GM21423 (cell line): Measurements from ENCODE around the gene C1QTNF12.

Experiments used
- ATAC-seq: cut with Tn5 transposase; IDR thresholded peaks from one replicate; pipeline ENCODE4 v1.9.1; 2021; ENCODE audit warnings: mild to moderate bottlenecking, moderate library complexity; ENCODE audit not compliant: unreplicated experiment

C1QTNF12 gene

DNA sequence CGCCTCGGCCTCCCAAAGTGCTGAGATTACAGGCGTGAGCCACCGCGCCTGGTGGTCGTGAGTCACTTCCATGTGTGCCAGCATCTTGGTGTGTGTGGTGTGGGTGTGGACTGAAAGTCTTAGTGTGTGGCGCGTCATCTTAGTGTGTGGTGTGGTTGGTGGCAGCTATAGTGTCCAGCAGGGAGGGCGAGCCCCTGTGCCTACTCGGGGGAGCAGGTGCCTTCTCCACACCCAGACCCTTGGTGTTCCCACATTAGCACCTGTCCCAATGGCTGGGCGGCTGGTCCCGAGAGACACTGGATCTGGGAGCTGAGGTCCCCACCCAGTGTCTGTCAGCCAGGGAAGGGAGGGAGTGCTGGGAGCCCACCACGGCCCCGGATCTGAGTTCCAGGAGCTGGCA, 36.5 kb upstream of the C1QTNF12 start:
- ATAC-seq: no peak

DNA sequence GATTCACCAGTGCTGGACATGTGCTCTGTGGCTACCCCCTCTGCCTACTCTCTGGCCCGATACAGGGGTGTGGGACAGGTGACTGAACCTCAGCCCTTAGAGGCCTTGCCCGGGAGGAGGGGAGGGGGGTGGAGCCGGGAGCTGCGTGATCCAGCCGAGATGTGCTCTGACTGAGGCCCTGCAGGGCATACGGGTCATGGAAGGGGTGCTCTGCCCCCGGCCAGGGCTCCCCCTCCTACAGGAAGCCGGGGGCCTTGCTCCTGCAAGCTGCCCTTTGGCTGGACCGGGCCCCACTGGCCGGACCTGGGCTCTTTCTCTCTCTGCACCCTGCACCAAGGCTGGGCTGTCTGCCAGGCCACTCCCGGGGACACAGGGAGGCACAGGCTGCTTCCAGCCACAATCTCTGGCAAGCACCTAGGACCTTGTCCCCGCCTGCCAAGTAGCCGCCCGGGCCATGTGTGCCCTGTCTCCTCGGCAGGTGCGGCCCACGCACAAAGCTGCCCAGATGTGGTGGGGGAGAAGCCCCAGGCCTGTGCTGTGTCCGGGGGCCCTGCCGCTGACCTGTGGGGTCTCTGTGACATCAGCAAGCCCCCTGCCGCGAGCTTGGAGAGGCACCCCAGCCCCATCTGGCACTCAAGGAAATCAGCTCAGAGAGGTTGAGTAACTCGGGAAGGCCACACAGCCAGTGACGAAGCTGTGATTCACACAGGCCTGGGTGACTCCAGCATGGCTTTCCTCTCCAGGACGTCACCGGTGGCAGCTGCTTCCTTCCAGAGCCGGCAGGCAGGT, 35.2 kb upstream of the C1QTNF12 start:
- no peak for ATAC-seq

DNA sequence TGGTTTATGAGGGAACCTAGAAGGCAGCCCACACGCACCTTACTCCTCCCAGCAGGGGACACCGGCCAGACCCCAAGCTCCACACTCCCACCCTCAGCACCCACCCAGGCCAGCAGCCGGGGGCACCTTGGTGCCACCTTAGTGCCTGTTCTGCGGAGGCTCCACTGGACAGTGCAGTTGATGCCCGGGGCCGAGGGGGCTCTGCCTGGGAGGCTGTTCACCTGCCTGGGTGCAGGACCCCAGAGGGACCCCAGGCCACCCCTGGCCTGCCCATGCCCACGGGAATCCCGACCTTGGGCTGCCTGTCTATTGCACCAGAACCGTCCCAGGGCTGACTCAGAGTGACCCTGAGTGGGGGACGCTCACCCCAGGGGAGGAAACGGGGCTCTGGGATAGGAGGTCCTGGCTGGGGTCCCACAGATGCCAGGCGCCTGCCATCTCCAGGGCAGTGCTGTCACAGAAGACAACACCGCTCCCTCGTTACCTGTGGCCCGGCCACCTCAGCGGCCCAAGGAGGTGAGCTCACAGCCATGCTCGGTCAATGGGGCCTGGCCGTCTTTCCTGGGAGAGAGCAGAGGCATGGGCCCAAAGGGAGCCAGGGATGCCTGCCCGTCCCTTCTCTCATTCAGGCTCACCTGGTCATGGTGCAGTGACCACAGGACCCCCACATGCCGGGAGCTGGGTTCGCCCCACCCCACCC, 34.4 kb upstream of the C1QTNF12 start:
- ATAC-seq: no peak

DNA sequence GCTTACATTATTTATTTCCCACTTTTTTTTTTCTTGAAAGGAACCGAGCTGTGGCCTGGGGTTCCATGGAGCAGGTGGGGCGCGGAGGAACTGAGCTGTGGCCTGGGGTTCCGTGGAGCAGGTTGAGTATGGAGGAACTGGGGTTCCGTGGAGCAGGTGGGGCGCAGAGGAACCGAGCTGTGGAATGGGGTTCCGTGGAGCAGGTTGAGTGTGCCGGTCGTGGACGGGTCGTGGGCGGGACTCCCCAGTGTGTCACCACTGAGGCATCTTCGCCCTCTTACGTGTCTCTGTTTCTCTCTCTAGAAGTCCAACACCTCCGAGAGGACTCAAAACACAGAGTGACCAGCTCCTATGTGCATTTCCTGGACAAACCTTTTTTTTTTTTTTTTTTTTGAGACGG, 32.5 kb upstream of the C1QTNF12 start:
- no peak for ATAC-seq

DNA sequence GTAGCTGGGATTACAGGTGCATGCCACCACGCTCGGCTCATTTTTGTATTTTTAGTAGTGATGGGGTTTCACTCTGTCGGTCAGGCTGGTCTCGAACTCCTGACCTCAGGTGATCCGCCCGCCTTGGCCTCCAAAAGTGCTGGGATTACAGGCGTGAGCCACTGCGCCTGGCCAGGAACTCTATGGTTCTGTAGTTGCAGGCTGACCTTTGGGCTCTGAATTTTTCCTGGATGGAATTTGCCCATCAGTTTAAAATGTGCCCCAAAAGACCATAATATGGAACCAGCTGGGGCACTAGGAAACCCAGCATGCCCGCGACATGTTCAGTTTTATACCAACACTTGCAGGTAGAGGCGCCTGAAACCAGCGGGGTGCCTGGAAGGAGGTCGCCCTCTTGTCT, 32.1 kb upstream of the C1QTNF12 start:
- no peak for ATAC-seq

DNA sequence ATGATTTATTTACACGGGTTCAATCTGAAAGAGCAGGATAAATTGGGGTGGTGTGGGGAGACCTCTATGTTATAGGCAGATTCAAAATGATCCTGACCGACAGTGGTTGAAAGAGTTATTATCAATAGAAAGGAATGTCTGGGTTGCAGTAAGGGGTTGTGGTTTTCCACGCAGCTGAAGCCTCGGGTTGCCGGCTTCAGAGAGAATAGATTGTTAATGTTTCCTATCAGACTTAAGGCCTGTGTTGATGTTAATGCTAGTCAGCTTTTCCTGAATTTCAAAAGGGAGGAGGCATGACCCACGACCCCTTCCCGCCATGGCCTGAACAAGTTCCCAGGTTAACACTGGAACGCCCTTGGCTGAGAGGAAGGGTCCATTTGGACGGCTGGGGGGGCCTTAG, 29.3 kb upstream of the C1QTNF12 start:
- ATAC-seq: no peak

DNA sequence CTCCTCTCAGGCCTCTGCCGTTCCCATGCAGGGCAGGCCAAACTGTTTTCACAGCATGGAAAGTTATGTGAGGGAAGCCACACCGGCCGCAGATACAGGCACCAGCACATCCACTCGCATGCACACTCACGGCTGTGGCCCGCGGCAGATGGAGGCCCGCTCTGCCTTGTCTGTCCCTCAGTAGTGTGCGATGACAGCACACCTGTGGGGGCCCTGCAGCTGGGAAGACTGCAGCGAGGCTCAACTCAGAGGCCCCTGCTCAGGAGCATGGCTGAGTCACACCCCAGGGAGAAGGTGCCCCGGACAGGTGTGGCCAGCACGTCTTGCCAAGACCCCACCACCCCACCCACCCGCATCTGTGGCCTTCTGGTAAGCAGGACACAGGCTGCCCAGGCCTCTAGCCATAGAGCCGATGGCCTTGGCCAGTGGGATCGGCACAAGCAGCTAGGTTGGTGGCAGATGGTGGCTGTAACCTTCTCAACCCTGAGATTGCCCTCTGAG, 28.5 kb upstream of the C1QTNF12 start:
- no peak for ATAC-seq

DNA sequence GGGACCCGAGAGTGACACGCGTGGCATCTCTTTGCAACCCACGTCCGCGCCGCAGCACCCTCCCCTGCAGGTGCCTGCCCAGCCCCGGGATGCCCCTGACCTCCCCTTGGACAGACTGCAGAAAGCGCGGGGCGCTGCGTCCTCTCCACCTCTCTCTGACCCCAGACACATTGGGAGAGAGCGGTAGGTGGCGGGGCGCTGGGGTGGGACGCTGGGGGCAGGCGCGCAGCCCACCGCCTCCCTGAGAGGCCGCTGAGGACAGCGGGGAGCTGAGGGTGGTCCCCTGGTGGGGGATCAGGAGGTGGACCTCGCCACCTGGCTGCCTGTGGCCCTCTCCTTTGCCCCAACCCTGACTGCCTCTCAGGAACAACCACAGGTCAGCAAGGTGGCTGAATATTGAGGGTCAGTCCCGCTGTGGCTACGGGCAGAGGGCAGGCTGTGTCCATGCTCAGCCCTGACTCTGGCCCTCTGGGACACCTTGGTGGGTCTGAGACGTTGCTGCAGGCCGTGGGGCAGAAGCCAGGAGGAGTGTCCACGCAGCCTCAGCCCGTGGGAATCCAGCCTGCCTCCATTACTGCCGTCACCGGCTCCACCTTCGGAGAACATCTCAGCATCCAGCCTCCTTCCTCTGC, 27.9 kb upstream of the C1QTNF12 start:
- ATAC-seq: peak; percentile 14

DNA sequence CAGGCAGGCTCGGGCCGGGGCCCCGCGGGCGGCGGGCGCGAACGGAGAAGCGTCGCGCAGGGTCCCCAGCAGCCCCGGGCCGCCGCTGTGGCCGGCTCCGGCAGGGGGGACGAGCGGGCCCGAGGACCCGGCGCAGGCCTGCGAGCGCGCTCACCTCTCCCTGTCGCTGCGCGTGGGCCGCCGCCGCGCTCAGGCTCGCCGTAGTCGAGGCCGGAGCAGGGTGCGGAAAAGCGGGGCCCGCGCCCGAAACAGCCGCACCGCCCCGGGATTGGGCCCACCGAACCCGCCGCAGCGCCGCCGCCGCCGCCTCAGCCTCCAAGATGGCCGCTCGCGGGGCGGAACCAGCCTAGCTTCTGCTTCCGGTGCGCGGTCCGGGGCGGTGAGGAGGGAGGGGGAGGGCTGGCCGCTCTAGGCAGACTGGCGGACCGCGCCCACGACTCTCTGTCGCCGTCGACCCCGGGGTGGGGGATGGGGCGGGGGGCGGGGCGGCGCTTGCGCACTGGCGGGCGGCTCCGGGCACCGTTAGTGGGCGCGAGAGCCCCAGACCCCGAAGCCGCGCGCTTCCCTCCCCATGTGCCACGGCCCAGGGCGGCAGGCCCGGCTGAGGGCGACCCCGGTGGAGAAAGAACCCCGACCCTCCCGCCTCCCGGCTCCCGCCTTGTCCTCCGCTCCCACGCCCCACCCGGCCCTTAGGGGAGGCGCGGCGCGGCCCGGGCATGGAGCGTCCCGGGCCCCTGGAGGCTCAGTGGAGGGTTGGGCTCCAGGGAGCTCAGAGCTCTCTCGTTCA, 27.2 kb upstream of the C1QTNF12 start, which contains the start of gene UBE2J2:
UBE2J2 (minus strand) TSS at position 343 of the 787 bp plus-strand sequence. CDS start 5,862 bp downstream, outside the sequence.
- peak; percentile 90 for ATAC-seq

DNA sequence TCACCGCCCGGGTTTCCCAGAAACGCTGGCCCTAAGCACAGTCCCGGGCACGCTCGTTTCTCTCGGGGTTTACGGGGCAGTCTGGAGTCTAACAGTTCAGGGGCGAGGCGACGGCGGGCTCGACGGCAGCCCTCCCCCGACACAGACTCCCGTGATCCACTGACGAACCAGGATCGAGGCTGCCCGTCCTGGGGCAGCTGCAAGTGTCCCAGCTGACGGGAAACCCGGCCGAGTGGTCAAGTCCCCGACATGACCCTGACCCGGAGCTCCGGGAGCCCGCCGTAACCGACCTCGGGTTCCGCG, 26.6 kb upstream of the C1QTNF12 start:
- ATAC-seq: peak; percentile 14

DNA sequence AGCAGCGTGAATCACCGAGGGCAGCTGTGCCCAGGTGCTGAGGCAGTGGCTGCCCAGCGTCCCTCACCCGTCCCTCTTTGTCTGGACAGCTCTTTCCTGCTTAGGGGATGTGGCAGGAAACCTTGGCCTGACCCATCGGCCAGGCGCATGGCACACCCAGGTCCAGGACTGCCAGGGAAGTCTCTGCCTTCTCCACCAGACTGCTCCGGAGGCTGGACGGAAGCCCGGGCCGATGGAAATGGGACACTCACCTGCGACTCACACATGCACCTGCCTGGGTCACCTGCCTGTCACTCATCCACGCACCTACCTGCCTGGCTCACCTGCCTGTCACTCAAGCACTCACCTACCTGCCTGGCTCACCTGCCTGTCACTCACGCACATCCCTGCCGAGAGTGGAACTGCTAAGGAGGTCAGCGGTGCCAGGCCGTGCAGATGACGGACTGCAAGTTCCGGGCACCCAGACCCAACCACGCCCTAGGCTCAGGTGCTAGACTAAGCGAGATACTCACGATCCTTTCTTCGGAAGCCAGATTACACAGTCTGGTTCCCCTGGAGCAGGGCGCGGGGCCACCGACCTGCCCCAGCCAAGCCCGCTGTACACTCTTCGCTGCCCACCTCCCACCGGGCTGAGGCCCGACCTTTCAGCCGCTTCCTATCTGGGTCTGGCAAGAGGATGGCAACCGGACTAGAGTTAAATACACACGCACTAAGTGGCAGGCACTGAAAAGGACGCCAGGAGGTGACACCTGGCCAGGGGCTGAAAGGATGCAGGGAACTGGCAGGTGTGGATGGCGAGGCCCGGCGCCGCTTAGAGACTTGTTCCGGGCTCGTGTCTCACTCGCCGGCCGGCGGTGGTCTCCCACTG, 26.1 kb upstream of the C1QTNF12 start:
- ATAC-seq: no peak

DNA sequence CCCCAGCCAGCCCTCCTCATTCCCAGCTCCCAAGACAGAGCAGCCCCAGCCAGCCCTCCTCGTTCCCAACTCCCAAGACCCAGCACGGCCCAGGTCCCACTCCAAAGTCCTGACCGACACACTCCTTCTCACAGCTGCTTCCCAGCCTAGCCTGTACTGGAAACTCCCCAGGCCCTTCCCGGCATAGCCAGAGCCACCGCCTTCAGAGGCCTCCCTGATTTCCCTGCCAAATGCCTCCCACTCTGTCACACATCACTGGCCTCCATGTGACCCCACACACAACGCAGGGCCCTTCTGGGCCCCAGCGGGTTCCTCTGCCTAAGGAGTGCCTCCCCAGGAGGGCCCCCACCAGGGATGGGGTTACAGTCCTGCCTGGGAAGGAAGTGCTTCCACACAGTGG, 24.3 kb upstream of the C1QTNF12 start:
- no peak for ATAC-seq

DNA sequence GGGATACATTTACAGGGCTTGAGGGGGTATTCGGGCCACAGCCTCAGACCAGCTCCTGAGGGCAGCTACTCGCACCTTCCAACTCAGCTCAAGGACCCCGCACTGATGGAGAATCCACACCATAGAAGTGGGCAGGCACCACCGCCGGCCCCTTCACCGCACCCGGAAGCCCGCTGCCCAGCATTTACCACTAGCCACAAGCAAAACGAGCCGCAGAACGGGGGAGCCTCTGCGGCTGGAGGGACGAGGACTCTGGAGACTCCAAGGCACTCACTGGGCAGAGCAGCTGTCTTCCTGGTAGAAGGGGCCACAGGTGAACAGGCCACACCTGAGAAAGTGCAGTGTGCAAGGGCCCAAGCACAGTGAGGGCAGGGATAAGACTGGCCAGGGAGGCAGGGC, 21.8 kb upstream of the C1QTNF12 start:
- no peak for ATAC-seq

DNA sequence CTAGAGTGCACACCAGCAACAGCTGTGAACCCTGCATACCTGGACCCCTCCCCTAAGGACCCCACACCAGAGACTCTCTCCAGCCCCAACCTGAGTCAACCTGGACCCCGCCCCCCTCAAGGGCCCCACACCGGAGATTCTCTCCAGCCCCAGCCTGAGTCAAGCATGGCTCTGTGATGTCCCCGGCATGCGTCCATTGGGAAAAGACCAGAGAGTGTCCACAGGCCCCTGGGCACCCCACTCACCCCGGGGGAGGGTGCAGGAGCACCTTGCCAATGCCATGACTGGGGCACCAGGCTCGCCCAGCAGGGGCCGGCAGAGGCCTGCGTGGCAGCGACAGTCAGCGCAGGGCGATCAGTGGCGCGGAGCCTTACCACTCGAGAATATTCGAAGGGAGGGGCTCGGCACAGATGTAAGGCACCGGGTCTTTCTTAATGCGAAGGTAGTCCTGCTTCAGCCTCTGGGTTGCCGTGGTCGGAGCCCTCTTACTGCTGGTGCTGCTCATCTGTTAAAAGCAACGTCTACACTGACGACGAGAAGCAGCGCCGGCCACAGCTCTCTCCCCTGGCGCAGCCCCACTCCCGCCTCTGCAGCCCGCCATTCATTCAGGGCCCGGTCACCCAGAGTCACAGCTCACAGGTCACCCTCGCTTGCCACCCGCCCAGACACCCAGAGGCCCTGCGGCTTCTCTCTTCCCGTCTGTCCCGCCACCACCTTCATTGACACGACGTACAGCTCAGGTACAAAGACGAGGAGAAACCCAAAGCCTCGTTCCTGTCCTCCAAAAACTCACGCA, 21.2 kb upstream of the C1QTNF12 start:
- no peak for ATAC-seq

DNA sequence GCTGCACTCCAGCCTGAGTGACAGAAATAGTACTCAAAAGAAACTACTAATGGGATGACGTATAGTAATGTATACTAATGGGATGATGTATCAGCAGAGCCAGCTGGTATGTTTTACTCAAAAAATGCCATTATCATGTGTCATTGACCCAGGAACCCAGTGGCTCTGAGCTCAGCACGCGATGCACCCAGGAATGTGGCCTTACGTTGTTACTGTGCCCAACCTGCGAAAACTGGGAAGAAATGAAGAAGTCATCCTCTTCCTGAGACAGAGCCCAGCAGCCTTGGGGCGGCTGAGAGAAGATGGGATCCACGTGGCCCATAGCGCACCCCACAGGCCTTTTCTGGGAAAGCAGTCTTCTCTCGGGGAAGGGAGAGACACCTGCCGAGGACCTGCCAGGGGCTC, 18.3 kb upstream of the C1QTNF12 start:
- no peak for ATAC-seq

DNA sequence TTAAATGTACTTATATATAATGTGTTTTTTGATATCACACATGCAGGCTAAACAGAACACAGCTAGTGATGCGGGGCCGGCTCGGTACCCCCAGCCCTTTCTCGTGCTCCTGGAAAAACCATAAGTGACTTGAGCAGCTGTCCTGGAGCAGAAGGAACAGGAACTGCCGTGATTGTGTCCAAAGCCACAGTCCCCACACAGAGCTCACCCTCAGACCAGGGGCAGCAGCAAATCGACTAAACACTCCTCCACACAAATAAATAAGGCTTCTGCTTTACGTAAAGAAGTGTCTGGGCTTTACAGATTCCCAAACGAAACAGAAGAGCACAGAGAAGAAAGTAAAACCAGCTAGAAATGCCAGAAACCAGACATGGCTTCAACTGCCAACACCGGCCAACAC, 17.5 kb upstream of the C1QTNF12 start:
- no peak for ATAC-seq

DNA sequence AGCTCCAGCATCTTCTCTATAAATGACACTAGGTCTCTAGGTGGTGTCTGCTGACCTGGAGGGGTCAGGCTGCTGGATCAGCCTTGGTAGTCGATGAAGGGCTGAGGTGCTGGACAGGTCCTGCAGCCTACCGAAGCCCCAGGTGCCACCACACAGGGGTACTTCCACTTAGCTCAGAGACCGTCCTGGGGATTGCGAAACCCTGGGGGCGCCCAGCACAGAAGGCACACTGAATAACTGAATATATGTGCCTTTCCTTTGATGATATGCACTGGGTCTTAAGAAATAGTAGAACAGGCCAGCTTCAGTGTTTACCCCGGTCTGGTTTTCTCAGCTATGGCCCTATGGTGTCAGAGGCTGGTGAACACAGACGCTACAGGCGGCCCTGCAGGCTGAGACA, 16.2 kb upstream of the C1QTNF12 start:
- ATAC-seq: no peak

DNA sequence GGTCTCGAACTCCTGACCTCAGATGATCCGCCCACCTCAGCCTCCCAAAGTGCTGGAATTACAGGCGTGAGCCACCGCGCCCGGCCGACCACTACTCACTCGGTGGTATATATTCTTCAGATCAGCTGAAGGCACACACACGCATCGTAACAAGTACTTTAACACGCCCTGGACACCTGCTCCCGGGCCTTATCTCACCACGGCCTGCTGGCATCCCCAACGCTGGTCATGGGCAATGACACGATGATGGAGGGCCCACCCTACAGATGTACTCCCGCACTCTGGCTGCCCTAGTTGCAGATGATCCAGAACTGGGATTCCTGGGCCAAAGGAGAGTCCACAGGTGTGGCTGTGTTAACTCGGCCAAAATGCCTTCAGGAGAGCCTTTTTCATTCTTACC, 15.5 kb upstream of the C1QTNF12 start:
- no peak for ATAC-seq

DNA sequence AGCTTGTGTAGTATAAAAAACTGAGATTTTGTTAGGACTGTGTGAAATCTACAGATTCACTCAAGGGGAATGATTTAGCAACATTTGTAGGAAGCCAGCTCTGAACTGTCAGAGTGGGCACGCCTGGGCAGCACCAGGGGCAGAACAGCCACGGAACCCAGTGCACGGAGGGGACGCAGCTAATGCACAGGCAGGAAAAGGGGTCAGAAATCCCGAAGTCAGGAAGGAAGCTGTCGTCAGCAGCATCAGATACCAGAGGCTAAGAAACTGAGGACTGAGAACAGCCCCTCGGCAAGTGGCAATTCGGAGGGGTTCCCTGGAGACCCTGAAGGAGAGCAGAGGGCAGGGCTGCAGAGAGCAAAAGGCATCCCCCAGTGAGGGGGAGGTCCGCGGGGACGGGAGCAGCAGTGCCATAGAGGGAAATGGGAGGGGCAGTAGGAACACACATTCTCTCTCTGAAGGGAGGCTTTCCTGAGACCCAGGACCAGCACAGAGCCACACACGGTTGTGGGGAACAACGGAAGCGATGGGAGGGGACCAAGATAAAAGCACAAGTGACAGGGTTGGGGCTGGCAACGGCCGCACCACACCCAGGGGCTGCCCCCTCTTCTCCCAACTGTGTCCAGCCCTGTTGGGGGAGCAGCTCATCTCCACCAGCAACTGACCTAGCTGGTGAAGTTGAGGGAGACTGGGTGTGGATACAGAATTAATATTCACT, 14.5 kb upstream of the C1QTNF12 start:
- ATAC-seq: no peak
